Trophoblast cell (in vitro differentiated cells and primary cell): ENCODE data around the gene NDUFAF5.

Experiments used
- DNase-seq, 2 donors: peaks; one replicate each; pipeline ENCODE4 v3.0.0-alpha.2; 2016
- H2AFZ ChIP-seq: 2 replicates; pipeline ENCODE4 v1.6.1; 2013; ENCODE audit warnings: low read length, moderate library complexity, mild to moderate bottlenecking; ENCODE audit not compliant: insufficient read depth, poor library complexity
- H2AK5ac ChIP-seq: 2 replicates; pipeline ENCODE4 v1.6.1; 2013; ENCODE audit warnings: mild to moderate bottlenecking, low read length
- H2BK120ac ChIP-seq: 2 replicates; pipeline ENCODE4 v1.6.1; 2013; ENCODE audit warnings: low read length, mild to moderate bottlenecking, moderate library complexity; ENCODE audit not compliant: insufficient read depth, poor library complexity
- H2BK12ac ChIP-seq: 2 replicates; pipeline ENCODE4 v1.6.1; 2013; ENCODE audit warnings: mild to moderate bottlenecking, low read length, moderate library complexity
- H2BK5ac ChIP-seq: 2 replicates; pipeline ENCODE4 v1.6.1; 2013; ENCODE audit warnings: low read length, low read depth, moderate library complexity, mild to moderate bottlenecking; ENCODE audit not compliant: poor library complexity
- H3K14ac ChIP-seq: 2 replicates; pipeline ENCODE4 v1.6.1; 2013; ENCODE audit warnings: mild to moderate bottlenecking, low read length
- H3K18ac ChIP-seq: 2 replicates; pipeline ENCODE4 v1.6.1; 2013; ENCODE audit warnings: mild to moderate bottlenecking, low read length
- H3K23ac ChIP-seq: 2 replicates; pipeline ENCODE4 v1.6.1; 2013; ENCODE audit warnings: low read length
- H3K27ac ChIP-seq: 2 replicates; pipeline ENCODE4 v1.5.1; 2013; ENCODE audit warnings: low read depth, mild to moderate bottlenecking, inconsistent platforms, low read length, moderate library complexity
- H3K27me3 ChIP-seq: 2 replicates; pipeline ENCODE4 v1.6.1; 2013; ENCODE audit warnings: inconsistent platforms, mild to moderate bottlenecking, low read length, moderate library complexity; ENCODE audit not compliant: insufficient read depth
- H3K36me3 ChIP-seq, 2 experiments: 1 replicate in 1 of 2; 2 replicates in 1 of 2; pipeline ENCODE4 v1.6.1; 2013; ENCODE audit warnings: low read length in 2 of 2, mild to moderate bottlenecking in 2 of 2, moderate library complexity in 1 of 2; ENCODE audit not compliant: insufficient read depth in 2 of 2, control insufficient read depth in 1 of 2
- H3K4ac ChIP-seq: 2 replicates; pipeline ENCODE4 v1.6.1; 2013; ENCODE audit warnings: low read depth, mild to moderate bottlenecking, low read length, moderate library complexity
- H3K4me1 ChIP-seq, 2 experiments: 1 replicate in 1 of 2; 2 replicates in 1 of 2; pipeline ENCODE4 v1.6.1; 2013; ENCODE audit warnings: low read length in 2 of 2, mild to moderate bottlenecking in 2 of 2, moderate library complexity in 1 of 2; ENCODE audit not compliant: insufficient read depth in 2 of 2, control insufficient read depth in 1 of 2
- H3K4me2 ChIP-seq: 2 replicates; pipeline ENCODE4 v1.6.1; 2013; ENCODE audit warnings: inconsistent platforms, mild to moderate bottlenecking, low read length, moderate library complexity
- H3K4me3 ChIP-seq: 2 replicates; pipeline ENCODE4 v1.5.1; 2013; ENCODE audit warnings: mild to moderate bottlenecking, low read depth, low read length, inconsistent platforms
- H3K79me1 ChIP-seq: one replicate; pipeline ENCODE4 v1.6.1; 2013; ENCODE audit warnings: low read length
- H3K79me2 ChIP-seq: 2 replicates; pipeline ENCODE4 v1.6.1; 2013; ENCODE audit warnings: low read length, mild to moderate bottlenecking; ENCODE audit not compliant: control insufficient read depth, insufficient read depth, poor library complexity
- H3K9ac ChIP-seq: 2 replicates; pipeline ENCODE4 v1.6.1; 2013; ENCODE audit warnings: mild to moderate bottlenecking, low read length
- H3K9me3 ChIP-seq: 2 replicates; pipeline ENCODE4 v1.6.1; 2013; ENCODE audit warnings: low read depth, mild to moderate bottlenecking, control low read depth, inconsistent platforms, low read length; ENCODE audit not compliant: insufficient read depth
- H4K12ac ChIP-seq: 2 replicates; pipeline ENCODE4 v1.6.1; 2013; ENCODE audit warnings: low read depth, mild to moderate bottlenecking, low read length, moderate library complexity
- H4K8ac ChIP-seq: 2 replicates; pipeline ENCODE4 v1.6.1; 2013; ENCODE audit warnings: low read depth, mild to moderate bottlenecking, low read length, moderate library complexity
- H4K91ac ChIP-seq: one replicate; pipeline ENCODE4 v1.6.1; 2013; ENCODE audit warnings: low read depth, mild to moderate bottlenecking, low read length, moderate library complexity
- WGBS: extraction: QIAGEN DNeasy Blood & Tissue Kit; methylation state at CpG from one replicate; pipeline ENCODE4 v1.1.7; 2013; ENCODE audit warnings: missing lambda C conversion rate; ENCODE audit not compliant: insufficient read length, insufficient coverage; ENCODE audit errors: extremely low coverage; 5-methylcytosine and 5-hydroxymethylcytosine counted together

NDUFAF5 gene

DNA sequence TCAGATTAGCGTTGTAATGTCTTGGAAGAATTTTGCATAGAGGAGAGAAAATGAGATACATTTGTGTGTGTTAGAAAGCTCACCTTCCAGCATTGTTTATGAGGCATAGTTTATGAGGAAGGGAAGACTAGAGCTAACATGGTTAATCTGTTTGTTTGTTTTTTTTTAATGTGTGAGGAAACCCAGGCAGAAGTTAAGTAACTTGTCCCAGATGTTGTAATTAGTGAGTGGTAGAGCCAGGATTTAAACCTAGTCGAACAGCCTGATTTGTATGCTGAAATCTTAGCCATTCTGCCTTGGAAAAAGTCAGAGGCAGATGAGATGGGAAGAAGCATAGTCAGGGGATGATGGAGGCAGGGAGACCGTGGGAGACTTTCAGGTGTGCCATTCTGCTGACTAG, 29.1 kb downstream of the NDUFAF5 start:
- H3K27me3 ChIP-seq: no peaks in the 10 kb centered on the region
- DNase-seq: no peak
- no peak overlapping the region for H3K4ac ChIP-seq
- H3K79me2 ChIP-seq: no peaks in the 10 kb centered on the region
- no peak overlapping the region for H3K27ac ChIP-seq
- H2AFZ ChIP-seq: no peak overlapping the region
- no peak overlapping the region for H3K18ac ChIP-seq
- no peak overlapping the region for H4K8ac ChIP-seq
- H2BK120ac ChIP-seq: no peak overlapping the region
- H4K12ac ChIP-seq: no peak overlapping the region
- H3K9ac ChIP-seq: no peak overlapping the region
- no peak overlapping the region for H3K23ac ChIP-seq
- H2BK12ac ChIP-seq: no peak overlapping the region
- H3K36me3 ChIP-seq: peaks cover 8 to 47% of the 10 kb centered on the region in 2 experiments
- no peak overlapping the region for H3K4me3 ChIP-seq
- no CpG with 5 or more reads among the region's 3 CpGs for WGBS
- H3K14ac ChIP-seq: no peak overlapping the region
- no peak overlapping the region for H2BK5ac ChIP-seq
- no peak overlapping the region for H4K91ac ChIP-seq
- H3K79me1 ChIP-seq: no peaks in the 10 kb centered on the region
- H3K4me2 ChIP-seq: no peak overlapping the region
- H3K4me1 ChIP-seq: no peaks in the 10 kb centered on the region
- no peaks in the 10 kb centered on the region for H3K9me3 ChIP-seq
- no peak overlapping the region for H2AK5ac ChIP-seq

GRCh38 chr20:13814672-13815071, 29.8 kb downstream of the NDUFAF5 start:
- no peak for DNase-seq
- Histone ChIP-seq H4K91ac (no peak overlapping the region), H3K27ac (no peak overlapping the region)

GRCh38 chr20:13816757-13817156, 31.9 kb downstream of the NDUFAF5 start:
- WGBS: no CpG with 5 or more reads among the region's 3 CpGs
- H3K4me1 ChIP-seq: no peaks in the 10 kb centered on the region
- H3K18ac ChIP-seq: no peak overlapping the region
- DNase-seq: peak in 1 of 2 donors; percentile 32
- no peak overlapping the region for H2AFZ ChIP-seq
- H3K27ac ChIP-seq: no peak overlapping the region
- no peak overlapping the region for H2BK120ac ChIP-seq
- H4K12ac ChIP-seq: no peak overlapping the region
- H2AK5ac ChIP-seq: no peak overlapping the region
- H4K8ac ChIP-seq: no peak overlapping the region
- H3K27me3 ChIP-seq: no peaks in the 10 kb centered on the region
- H4K91ac ChIP-seq: no peak overlapping the region
- no peak overlapping the region for H3K4ac ChIP-seq
- H3K4me3 ChIP-seq: no peak overlapping the region
- H3K4me2 ChIP-seq: no peak overlapping the region
- no peaks in the 10 kb centered on the region for H3K79me2 ChIP-seq
- no peaks in the 10 kb centered on the region for H3K79me1 ChIP-seq
- peaks cover 7 to 25% of the 10 kb centered on the region in 2 experiments for H3K36me3 ChIP-seq
- no peak overlapping the region for H3K9ac ChIP-seq
- no peak overlapping the region for H3K23ac ChIP-seq
- H3K9me3 ChIP-seq: no peaks in the 10 kb centered on the region
- no peak overlapping the region for H3K14ac ChIP-seq
- H2BK12ac ChIP-seq: no peak overlapping the region
- H2BK5ac ChIP-seq: no peak overlapping the region

More at GRCh38 chr20:13814672-13815071, 29.8 kb downstream of the NDUFAF5 start:
- no peak overlapping the region for H2AK5ac ChIP-seq
- H3K36me3 ChIP-seq: peaks cover 8 to 41% of the 10 kb centered on the region in 2 experiments
- no peak overlapping the region for H3K23ac ChIP-seq
- H4K8ac ChIP-seq: no peak overlapping the region
- H3K4me1 ChIP-seq: no peaks in the 10 kb centered on the region
- no peak overlapping the region for H3K18ac ChIP-seq
- no peak overlapping the region for H3K4me2 ChIP-seq
- no peak overlapping the region for H3K4me3 ChIP-seq
- no peaks in the 10 kb centered on the region for H3K79me2 ChIP-seq
- H2AFZ ChIP-seq: no peak overlapping the region
- WGBS: no CpG with 5 or more reads among the region's 4 CpGs
- H3K14ac ChIP-seq: no peak overlapping the region
- no peaks in the 10 kb centered on the region for H3K79me1 ChIP-seq
- H2BK120ac ChIP-seq: no peak overlapping the region
- no peaks in the 10 kb centered on the region for H3K9me3 ChIP-seq
- H4K12ac ChIP-seq: no peak overlapping the region
- H3K27me3 ChIP-seq: no peaks in the 10 kb centered on the region
- H2BK12ac ChIP-seq: no peak overlapping the region
- H3K4ac ChIP-seq: no peak overlapping the region
- H2BK5ac ChIP-seq: no peak overlapping the region
- no peak overlapping the region for H3K9ac ChIP-seq

DNA sequence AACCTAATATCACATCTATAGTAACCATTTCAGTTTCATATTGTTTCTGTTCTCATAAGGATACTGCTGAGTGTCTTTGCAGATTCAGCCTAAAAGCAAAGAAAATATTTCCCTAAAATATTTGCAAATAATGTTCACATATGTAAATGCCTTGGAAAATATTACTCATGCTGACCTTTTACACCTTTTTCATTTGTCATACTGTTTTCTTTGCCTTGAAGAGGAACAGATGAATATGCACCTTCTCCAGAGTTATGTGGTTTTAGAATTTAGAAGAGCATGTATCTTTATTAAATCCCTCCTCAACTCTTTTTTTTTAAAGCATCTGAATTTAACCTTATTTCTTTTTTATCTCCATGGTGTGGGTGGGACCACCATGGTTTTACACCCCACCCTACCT, 32.5 kb downstream of the NDUFAF5 start:
- Histone ChIP-seq H3K36me3 (peaks cover 7 to 21% of the 10 kb centered on the region in 2 experiments), H2AK5ac (no peak overlapping the region), H2AFZ (no peak overlapping the region), H4K12ac (no peak overlapping the region), H3K4me1 (no peaks in the 10 kb centered on the region), H3K79me2 (no peaks in the 10 kb centered on the region), H3K9ac (no peak overlapping the region), H3K27ac (no peak overlapping the region), H3K14ac (no peak overlapping the region), H3K9me3 (no peaks in the 10 kb centered on the region), H3K4me2 (no peak overlapping the region), H2BK120ac (no peak overlapping the region), H3K23ac (no peak overlapping the region), H4K91ac (no peak overlapping the region), H3K4ac (no peak overlapping the region), H3K27me3 (no peaks in the 10 kb centered on the region), H3K79me1 (no peaks in the 10 kb centered on the region), H3K4me3 (no peak overlapping the region), H4K8ac (no peak overlapping the region), H3K18ac (no peak overlapping the region), H2BK5ac (no peak overlapping the region), H2BK12ac (no peak overlapping the region)
- DNase-seq: peak in 1 of 2 donors; percentile 14
